Neutrophil (primary cell): ENCODE measurements around the gene PSD.

ENCODE experiments used
- H3K27ac ChIP-seq: fragments of 200-600 bp; sonication (generic); 2 replicates; pipeline ENCODE4 v1.5.1; 2016; ENCODE audit warnings: mild to moderate bottlenecking, moderate library complexity
- H3K27me3 ChIP-seq: fragments of 200-600 bp; sonication (generic); 2 replicates; pipeline ENCODE4 v1.6.0; 2016; ENCODE audit warnings: mild to moderate bottlenecking
- H3K36me3 ChIP-seq: fragments of 200-600 bp; sonication (generic); 2 replicates; pipeline ENCODE4 v1.5.1; 2017
- H3K4me1 ChIP-seq, 2 experiments: fragments of 200-600 bp in 1 of 2; sonication (generic) in 1 of 2; 1 replicate in 1 of 2; 2 replicates in 1 of 2; pipeline versions ENCODE4 v1.5.1 to v1.6.1; 2013 to 2016; ENCODE audit warnings: low read depth in 1 of 2, low read length in 1 of 2, mild to moderate bottlenecking in 1 of 2, moderate library complexity in 1 of 2; ENCODE audit not compliant: control insufficient read depth in 1 of 2, insufficient read depth in 1 of 2
- H3K4me3 ChIP-seq, 2 experiments: fragments of 200-600 bp in 1 of 2; sonication (generic) in 1 of 2; 1 replicate in 1 of 2; 2 replicates in 1 of 2; pipeline ENCODE4 v1.5.1; 2013 to 2016; ENCODE audit warnings: low read depth in 1 of 2, low read length in 1 of 2, mild to moderate bottlenecking in 1 of 2, moderate library complexity in 1 of 2
- H3K9me3 ChIP-seq: fragments of 200-600 bp; sonication (generic); 2 replicates; pipeline ENCODE4 v1.5.1; 2016
- CTCF ChIP-seq: fragments of 200-600 bp; sonication (generic); IDR thresholded peaks from 2 replicates; pipeline ENCODE4 v1.5.1; 2016; ENCODE audit warnings: antibody characterized with exemption

PSD gene

GRCh38 chr10:102462512-102463054 is 44.0 kb upstream of the PSD start:
- peak overlapping the region; percentile 70 for H3K27ac ChIP-seq
- TF ChIP-seq CTCF = no peak
- H3K4me1 ChIP-seq = peaks cover 48 to 54% of the 10 kb centered on the region in 2 experiments
- H3K36me3 ChIP-seq = no peaks in the 10 kb centered on the region
- H3K9me3 ChIP-seq = no peaks in the 10 kb centered on the region
- H3K27me3 ChIP-seq = no peaks in the 10 kb centered on the region
- peak overlapping the region; percentile 65 to 69 for H3K4me3 ChIP-seq

GRCh38 chr10:102461187-102462054 is 42.8 kb upstream of the PSD start:
- Histone ChIP-seq H3K9me3 (no peaks in the 10 kb centered on the region), H3K4me1 (peaks cover 44 to 50% of the 10 kb centered on the region in 2 experiments), H3K4me3 (peak overlapping the region; percentile 65 to 69), H3K27ac (peak overlapping the region; percentile 70), H3K27me3 (no peaks in the 10 kb centered on the region), H3K36me3 (no peaks in the 10 kb centered on the region)
- peak; percentile 17 for TF ChIP-seq CTCF

- Histone ChIP-seq H3K9me3 (no peaks in the 10 kb centered on the region), H3K4me3 (peak overlapping the region; percentile 65 to 69), H3K4me1 (peaks cover 50 to 53% of the 10 kb centered on the region in 2 experiments), H3K27me3 (no peaks in the 10 kb centered on the region), H3K27ac (peak overlapping the region; percentile 70), H3K36me3 (no peaks in the 10 kb centered on the region)
- TF ChIP-seq CTCF = no peak
Observed at GRCh38 chr10:102460836-102461186, 42.2 kb upstream of the PSD start.

- no peak overlapping the region for H3K27ac ChIP-seq
- peaks cover 64 to 66% of the 10 kb centered on the region in 2 experiments for H3K4me1 ChIP-seq
Observed at GRCh38 chr10:102458656-102459055, 40.1 kb upstream of the PSD start.

GRCh38 chr10:102457591-102458150 is 39.1 kb upstream of the PSD start:
- Histone ChIP-seq H3K36me3 (no peaks in the 10 kb centered on the region), H3K27me3 (no peaks in the 10 kb centered on the region), H3K4me1 (peaks cover 64 to 66% of the 10 kb centered on the region in 2 experiments), H3K4me3 (no peak overlapping the region), H3K9me3 (no peaks in the 10 kb centered on the region), H3K27ac (no peak overlapping the region)
- no peak for TF ChIP-seq CTCF

More at GRCh38 chr10:102458656-102459055, 40.1 kb upstream of the PSD start:
- Histone ChIP-seq H3K36me3 (no peaks in the 10 kb centered on the region), H3K27me3 (no peaks in the 10 kb centered on the region), H3K4me3 (no peak overlapping the region), H3K9me3 (no peaks in the 10 kb centered on the region)
- no peak for TF ChIP-seq CTCF
